ENCODE results near the gene CTNNB1.

GRCh38 chr3:41190509-41191284, 8.6 kb upstream of the CTNNB1 start:
- TF ChIP-seq ATF3 (IDR thresholded peaks at IDR 0.05; ENCODE audit: insufficient read depth, low read depth, low read length): no peak
- TF ChIP-seq, protein P1, sequence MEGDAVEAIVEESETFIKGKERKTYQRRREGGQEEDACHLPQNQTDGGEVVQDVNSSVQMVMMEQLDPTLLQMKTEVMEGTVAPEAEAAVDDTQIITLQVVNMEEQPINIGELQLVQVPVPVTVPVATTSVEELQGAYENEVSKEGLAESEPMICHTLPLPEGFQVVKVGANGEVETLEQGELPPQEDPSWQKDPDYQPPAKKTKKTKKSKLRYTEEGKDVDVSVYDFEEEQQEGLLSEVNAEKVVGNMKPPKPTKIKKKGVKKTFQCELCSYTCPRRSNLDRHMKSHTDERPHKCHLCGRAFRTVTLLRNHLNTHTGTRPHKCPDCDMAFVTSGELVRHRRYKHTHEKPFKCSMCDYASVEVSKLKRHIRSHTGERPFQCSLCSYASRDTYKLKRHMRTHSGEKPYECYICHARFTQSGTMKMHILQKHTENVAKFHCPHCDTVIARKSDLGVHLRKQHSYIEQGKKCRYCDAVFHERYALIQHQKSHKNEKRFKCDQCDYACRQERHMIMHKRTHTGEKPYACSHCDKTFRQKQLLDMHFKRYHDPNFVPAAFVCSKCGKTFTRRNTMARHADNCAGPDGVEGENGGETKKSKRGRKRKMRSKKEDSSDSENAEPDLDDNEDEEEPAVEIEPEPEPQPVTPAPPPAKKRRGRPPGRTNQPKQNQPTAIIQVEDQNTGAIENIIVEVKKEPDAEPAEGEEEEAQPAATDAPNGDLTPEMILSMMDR (IDR thresholded peaks at IDR 0.05; ENCODE audit: control extremely low read depth in 1 of 3, insufficient read depth in 1 of 3, low read depth in 1 of 3, low read length in 3 of 3): no peak
- no peak for TF ChIP-seq EZH2 (IDR thresholded peaks at IDR 0.05; ENCODE audit: low read depth, low read length, severe bottlenecking)
- TF ChIP-seq TBP (IDR thresholded peaks at IDR 0.05; ENCODE audit: low read depth, low read length): no peak

Data from H1 (cell line).